CD1c-positive myeloid dendritic cell (primary cell): Measurements from ENCODE around the gene SLC11A2.
"Not testable (repeated sequence)": the region's sequence is repeated elsewhere in the genome, so short reads cannot be mapped to it uniquely, and the experiment has no call there.

ENCODE experiments used
- DNase-seq: peaks from one replicate; pipeline ENCODE4 v3.0.0-alpha.2; 2016; ENCODE audit errors: extremely low spot score

The SLC11A2 gene

GRCh38 chr12:50948798-50949197, 77.4 kb downstream of the SLC11A2 start:
- DNase-seq, result no peak

GRCh38 chr12:50947933-50948626, 78.1 kb downstream of the SLC11A2 start:
- no peak for DNase-seq

GRCh38 chr12:50937653-50938052, 88.5 kb downstream of the SLC11A2 start:
- no peak for DNase-seq

- no peak for DNase-seq
These were observed 89.2 kb downstream of the SLC11A2 start for GRCh38 chr12:50936821-50937530.

GRCh38 chr12:50934981-50935807, 91.0 kb downstream of the SLC11A2 start:
- peak; percentile 63 for DNase-seq

GRCh38 chr12:50934371-50934851, 91.8 kb downstream of the SLC11A2 start:
- DNase-seq, result peak; percentile 88

- peak; percentile 57 for DNase-seq
These were observed 92.6 kb downstream of the SLC11A2 start for GRCh38 chr12:50933459-50934124.

GRCh38 chr12:50932787-50933280, 93.3 kb downstream of the SLC11A2 start:
- DNase-seq, result peak; percentile 23

GRCh38 chr12:50930477-50930876, 95.7 kb downstream of the SLC11A2 start:
- DNase-seq, result not testable (repeated sequence)

GRCh38 chr12:50929831-50930230, 96.4 kb downstream of the SLC11A2 start:
- DNase-seq, result no peak
